DMS53 (cell line): Measurements from ENCODE around the gene MTNR1A.

Experiments
- DNase-seq: peaks from one replicate; lab custom pipeline; 2025; lab: John Stamatoyannopoulos, UW

MTNR1A gene

DNA sequence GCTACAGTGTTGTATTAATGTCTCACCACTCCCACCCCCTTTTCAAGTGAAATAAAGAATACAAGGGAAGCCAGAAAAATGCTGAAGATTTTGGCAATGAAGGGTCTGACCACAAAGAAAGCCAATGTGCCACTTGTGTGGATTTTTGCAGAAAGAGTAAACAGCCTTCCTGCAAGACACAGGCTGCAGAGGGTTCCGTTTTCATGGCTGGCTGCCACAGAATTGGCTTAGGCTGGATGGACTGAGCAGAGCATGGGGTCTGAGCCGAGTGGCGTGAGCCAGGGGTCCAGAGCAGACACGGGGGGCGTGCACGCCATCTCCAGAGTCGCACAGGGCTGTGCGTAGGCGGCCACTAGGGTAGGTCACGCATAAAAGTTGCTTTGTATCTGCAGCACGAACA is 69.2 kb downstream of the MTNR1A start:
- no peak for DNase-seq

DNA sequence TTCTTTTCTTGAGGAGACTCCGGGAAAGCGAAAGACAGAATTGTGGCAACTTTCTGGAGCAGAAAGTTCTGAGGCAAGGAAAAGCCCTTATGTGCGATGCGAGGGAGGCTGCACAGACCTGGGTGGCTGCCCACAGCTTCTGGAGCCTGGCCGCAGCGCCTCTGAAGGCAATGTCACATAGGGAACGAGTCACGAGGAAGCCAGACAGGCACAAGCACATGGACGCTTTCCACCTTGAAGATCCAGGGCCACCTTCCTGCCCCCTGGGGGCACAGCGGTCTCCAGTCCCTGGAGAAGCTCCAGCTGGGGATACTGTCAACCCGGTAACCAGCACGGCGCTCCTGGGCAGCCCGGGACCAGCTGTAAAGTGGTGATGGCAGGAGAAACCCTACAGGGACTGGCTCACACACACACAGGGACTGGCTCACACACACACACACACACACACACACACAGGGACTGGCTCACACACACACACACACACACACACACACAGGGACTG is 69.8 kb downstream of the MTNR1A start:
- DNase-seq, result no peak

DNA sequence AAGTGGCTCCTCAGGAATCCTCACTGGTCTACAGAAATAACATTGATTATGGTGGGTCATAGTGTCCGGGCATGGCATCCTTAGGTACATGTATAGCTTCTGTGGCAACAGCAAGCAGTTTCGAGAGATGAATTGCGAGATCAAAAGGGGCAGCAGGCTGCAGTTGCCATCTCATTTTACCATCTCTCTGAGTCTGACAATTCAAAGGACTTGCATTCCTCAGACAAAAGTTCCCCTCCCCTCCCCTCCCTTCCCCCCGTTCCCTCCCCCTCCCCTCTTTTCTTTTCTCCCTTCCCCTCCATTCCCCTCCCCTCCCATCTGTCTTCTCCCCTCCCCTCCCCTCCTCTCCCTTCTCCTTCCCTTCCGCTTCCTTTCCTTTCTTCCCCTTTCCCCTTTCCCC is 70.2 kb downstream of the MTNR1A start:
- no peak for DNase-seq

DNA sequence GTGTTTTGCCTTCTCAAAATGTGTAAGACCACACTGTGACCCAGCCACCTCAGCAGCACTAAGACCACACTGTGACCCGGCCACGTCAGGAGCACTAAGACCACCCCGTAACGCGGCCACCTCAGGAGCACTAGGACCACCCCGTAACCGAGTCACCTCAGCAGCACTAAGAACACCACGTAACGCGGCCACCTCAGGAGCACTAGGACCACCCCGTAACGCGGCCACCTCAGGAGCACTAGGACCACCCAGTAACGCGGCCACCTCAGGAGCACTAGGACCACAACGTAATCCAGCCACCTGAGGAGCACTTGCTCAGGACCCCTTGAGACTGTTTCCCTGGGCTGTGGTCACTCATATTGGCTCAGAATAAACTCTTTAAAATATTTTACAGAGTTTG is 71.7 kb downstream of the MTNR1A start:
- no peak for DNase-seq
